Astrocyte (in vitro differentiated cells and primary cell): ENCODE measurements around the gene PPL. TPM values are rescaled to one million over a fixed set of nuclear protein-coding genes. Genes with fewer than 3 reads are reported as not detected.

Experiments used
- total RNA-seq: library from RNA; stranded (reverse); gene quantifications from 2 replicates; pipeline ENCODE4 v1.2.1, GENCODE V29; 2021

PPL gene
- total RNA-seq, 1 donor from 2014 or later = 12.3 TPM

Other genes starting within 250 kb of the PPL start
- gene NUDT16L1, start 243.6 kb downstream of the PPL start, total RNA-seq = 42.2 and 43.6 TPM in 2 replicates
- gene ANKS3, start 202.9 kb downstream of the PPL start, total RNA-seq = 23.7 and 27.2 TPM in 2 replicates
- 2.7 and 2.9 TPM in 2 replicates for gene DNAAF8, start 202.6 kb downstream of the PPL start, total RNA-seq
- 12.2 and 14.6 TPM in 2 replicates for gene ZNF500, start 170.0 kb downstream of the PPL start, total RNA-seq
- gene SEPTIN12, start 148.8 kb downstream of the PPL start, total RNA-seq = 4.4 and 5.9 TPM in 2 replicates
- not detected in 2 replicates for gene SMIM22, start 141.8 kb downstream of the PPL start, total RNA-seq
- gene ROGDI, start 134.5 kb downstream of the PPL start, total RNA-seq = 33.6 and 38.0 TPM in 2 replicates
- gene GLYR1, start 89.9 kb downstream of the PPL start, total RNA-seq = 69.9 and 77.8 TPM in 2 replicates
- 42.9 and 45.3 TPM in 2 replicates for gene UBN1, start 89.7 kb downstream of the PPL start, total RNA-seq
- 0.12 and 0.32 TPM in 2 replicates for gene SEC14L5, start 21.2 kb upstream of the PPL start, total RNA-seq
- 16.1 and 17.4 TPM in 2 replicates for gene NAGPA, start 96.8 kb upstream of the PPL start, total RNA-seq
- gene C16orf89, start 128.8 kb upstream of the PPL start, total RNA-seq = not detected in 2 replicates
- 23.1 and 23.2 TPM in 2 replicates for gene ALG1, start 134.7 kb upstream of the PPL start, total RNA-seq
- 7.3 and 9.2 TPM in 2 replicates for gene EEF2KMT, start 160.6 kb upstream of the PPL start, total RNA-seq